GM19455 (cell line): Measurements from ENCODE around the gene TBC1D10B.
"Not testable (repeated sequence)": the region's sequence is repeated elsewhere in the genome, so short reads cannot be mapped to it uniquely, and the experiment has no call there.

Source experiments
- ATAC-seq: cut with Tn5 transposase; IDR thresholded peaks from one replicate; pipeline ENCODE4 v1.9.1; 2021; ENCODE audit not compliant: unreplicated experiment

TBC1D10B gene

DNA sequence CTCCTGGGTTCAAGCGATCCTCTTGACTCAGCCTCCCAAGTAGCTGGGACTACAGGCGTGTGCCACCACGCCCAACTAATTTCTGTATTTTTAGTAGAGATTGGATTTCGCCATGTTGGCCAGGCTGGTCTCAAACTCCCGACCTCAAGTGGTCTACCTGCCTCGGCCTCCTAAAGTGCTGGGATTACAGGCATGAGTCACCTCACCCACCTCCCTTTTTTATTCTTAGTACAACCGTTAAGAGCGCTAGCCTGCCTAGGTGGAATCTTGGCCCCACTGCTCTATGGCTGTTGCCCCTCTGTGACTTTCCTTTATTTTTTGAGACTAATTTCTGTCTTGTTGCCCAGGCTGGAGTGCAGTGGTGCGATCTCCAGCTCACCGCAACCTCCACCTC, 32.3 kb downstream of the TBC1D10B start:
- not testable (repeated sequence) for ATAC-seq

DNA sequence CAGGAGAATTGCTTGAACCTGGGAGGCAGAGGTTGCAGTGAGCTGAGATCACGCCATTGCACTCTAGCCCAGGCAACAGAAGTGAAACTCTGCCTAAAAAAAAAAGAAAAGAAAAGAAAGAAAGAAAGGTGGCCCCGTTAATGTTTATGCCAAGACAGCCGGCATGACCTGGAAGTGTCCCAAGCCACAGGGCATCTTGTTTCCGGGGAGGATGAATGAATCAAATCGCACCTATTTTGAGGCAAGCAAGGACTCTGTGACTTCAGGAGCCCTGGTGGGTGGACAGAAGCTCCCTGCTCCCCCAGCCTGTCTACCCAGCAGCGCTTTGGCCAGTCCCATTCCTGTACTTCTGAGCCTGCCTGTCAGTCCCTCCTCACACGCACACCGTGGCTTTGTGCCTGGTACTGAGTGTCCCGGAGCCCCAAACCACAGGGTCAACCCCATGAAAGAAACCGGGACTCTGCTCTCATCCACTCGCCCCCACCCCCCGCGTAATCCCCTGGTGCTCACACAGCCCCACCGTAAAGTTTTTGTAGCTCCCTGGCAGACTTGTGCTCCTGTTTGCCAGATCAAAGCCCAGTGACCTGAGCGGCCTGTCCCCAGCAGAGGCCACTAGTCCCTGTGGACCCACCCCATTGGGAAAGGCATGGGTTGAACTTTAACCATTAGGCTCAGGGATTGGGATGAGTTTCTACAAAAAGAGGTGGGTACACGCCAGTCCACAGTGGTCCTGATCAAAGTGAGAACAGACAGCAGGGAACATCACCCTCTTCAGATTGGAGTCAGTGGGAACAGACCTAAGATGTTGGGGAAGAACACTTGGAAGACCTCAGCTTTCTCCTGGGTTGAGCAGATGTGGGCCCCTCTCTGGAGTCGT, 34.5 kb downstream of the TBC1D10B start:
- ATAC-seq, result peak; percentile 6

DNA sequence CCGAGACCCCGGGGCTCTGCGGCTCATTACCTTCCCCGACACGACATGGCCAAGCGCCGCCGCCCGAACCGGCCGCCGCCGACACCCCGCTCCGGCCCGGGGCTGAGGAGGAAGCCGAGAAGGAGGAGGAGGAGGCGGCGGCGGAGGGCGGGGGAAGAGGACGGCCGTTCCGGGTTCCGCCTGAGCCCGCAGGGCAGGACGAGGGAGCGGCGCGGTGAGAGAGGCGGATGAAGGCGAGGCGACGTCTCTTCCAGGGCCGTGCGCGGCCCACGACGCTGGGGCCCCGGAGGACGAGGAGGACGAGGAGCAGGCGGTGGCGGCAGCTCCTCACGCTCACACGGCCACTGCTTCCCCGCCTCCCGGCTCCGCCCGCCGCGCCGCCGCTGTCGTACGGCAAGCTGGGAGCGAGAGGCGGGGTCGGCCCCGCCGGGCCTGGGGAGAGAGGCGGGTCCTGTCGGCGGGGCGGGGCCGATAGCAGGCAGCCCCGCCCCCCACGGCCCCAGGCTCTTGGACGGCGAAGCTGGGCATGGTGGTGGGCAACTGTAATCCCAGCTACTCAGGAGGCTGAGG, 35.2 kb downstream of the TBC1D10B start:
- peak; percentile 69 for ATAC-seq

DNA sequence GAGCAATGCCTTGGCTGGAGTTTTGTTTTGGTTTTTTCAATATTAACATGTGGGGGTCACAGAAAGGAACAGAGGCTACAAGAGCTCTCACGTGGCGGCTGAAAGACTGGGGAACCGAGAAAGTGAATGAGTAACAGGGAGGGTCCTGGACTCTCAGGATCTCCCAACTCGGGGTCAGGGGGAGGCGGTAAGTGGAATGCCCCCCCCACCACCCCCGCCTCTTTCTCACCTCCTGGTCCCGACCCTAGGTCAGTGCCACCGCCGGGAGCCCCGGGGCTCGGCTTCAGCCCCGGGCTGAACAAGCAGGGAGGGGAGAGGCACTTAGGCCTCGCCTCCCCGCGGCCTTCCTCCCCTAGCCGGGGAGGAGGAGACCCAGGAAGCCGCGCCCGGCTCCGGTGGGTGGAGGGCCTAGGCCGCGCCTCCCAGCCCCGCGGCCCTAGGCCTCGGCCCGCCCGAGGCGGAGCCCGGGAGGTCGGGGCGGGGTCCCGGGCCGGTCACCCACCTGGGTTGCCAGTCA, 35.8 kb downstream of the TBC1D10B start:
- peak; percentile 92 for ATAC-seq

DNA sequence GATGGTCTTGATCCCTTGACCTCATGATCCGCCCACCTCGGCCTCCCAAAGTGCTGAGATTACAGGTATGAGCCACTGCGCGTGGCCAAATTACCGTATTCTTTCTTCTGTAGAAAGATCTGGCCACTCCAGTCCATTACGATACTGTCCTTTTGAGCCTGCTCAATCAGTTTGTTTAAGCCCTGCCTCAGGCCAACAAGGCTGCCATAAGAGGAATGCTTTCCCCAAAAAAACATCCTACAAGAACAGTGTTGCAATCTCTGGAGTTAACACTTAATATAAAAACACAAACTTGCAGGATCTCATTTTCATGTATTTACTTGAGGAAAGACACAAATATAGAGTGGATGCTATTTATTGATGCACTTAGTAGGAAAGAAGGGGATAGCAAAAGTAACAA, 46.1 kb downstream of the TBC1D10B start:
- ATAC-seq, result not testable (repeated sequence)

DNA sequence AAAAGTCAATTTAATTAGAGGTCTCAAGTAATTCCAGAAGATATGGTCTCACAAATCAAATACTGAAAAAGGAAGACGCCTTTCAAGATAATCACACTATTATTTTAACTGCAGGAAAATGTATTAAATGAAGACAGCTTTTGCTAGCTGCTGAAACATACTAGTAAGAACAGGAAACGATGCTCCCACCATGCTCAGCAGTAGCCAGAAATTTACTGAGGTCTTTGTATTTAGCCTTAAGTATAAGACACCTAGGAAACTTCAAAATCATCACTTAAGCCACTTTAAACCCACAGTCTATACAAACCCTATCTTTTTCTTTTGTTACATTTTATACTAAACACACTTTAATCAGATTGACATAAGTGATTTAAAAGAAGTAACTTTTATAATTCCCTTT, 51.6 kb downstream of the TBC1D10B start:
- ATAC-seq, result not testable (repeated sequence)

DNA sequence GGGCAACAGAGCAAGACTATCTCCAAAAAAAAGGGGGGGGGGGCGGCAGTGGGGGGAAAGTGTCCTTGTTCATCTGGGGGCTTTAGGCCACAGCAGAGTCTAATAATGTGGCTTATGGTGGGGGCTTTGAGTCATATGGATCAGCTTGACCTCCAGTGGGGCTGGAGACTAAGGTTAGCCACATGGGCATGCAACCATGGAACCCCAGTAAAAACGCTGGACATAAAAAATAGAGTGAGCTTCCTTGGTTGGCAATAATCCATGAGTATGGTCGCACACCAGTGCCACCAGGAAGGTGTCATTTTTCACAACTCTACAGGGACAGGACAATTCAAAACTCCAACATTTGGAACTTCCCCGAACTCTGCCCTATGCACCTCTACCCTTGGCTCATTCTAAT, 59.4 kb downstream of the TBC1D10B start:
- ATAC-seq, result not testable (repeated sequence)

DNA sequence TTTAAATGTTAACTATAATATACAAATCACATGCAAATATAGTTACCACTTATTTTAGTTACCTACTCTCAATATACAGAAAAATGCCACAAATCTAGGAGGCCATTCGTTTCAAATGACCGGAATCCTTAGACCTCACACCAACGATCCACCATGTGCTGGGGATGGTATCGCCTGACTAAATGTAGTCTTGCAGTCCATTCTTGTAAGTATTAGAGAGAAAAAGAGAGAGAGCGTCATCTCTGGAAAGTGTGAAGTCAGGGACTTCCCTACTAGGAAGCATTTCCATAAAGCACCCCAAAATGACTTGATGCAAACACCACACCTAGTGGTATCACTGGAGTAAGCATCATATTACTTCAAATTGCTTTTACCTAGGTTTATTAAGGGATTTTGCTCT, 61.0 kb downstream of the TBC1D10B start:
- not testable (repeated sequence) for ATAC-seq
